ENCODE measurements around the gene TPD52L1. TPM values are rescaled to one million over a fixed set of nuclear protein-coding genes. Genes with fewer than 3 reads are reported as not detected.
A peak's percentile ranks its signal among the peaks of the same experiment; 100 is the strongest.

Gene TPD52L1
- total and polyA plus RNA-seq, 10 of the 15 experiments (the other 5 are each of a cell fraction or from before 2014, with no cell fraction given) = 0.03 to 2.6 (median 0.16) TPM; not detected in 3

- TF ChIP-seq CUX1 (IDR thresholded peaks at IDR 0.05; ENCODE audit: insufficient replicate concordance, low read depth, low read length) (no peak), ZNF622 (IDR thresholded peaks at IDR 0.05) (no peak), NFIC (IDR thresholded peaks at IDR 0.05; ENCODE audit: low read depth, low read length) (no peak)
Measured at GRCh38 chr6:125190667-125191066, 37.1 kb downstream of the TPD52L1 start (continued).

GRCh38 chr6:125191916-125192609, 38.5 kb downstream of the TPD52L1 start:
- in situ Hi-C loops (cut with MboI) (no loop called here), intact Hi-C loops (cut with micrococcal nuclease; ENCODE audit: unreplicated experiment) (loop anchor here (5.0 to 10.0 kb wide), 2 partner anchors 120 to 573 kb away; no protein-coding TSS in a partner anchor)
- no peaks in the 10 kb centered on the region for H3K36me3 ChIP-seq (ENCODE audit: control insufficient read depth in 2 of 2, insufficient read depth in 2 of 2, low read length in 1 of 2)
- ChIA-PET SMC1A (ENCODE audit: uncharacterized antibody, unreplicated experiment) (interaction anchor here (0.6 to 1.3 kb wide), 4 partner anchors 108 to 321 kb away, joined by 3 to 7 read pairs (median 3); no protein-coding TSS in a partner anchor), RAD21 (ENCODE audit: unreplicated experiment) (interaction anchor here (1.0 to 1.1 kb wide), 3 partner anchors 108 to 562 kb away, joined by 3 to 4 read pairs (median 3); no protein-coding TSS in a partner anchor), POLR2A (no interaction called here), CTCF (interaction anchor here (0.6 to 4.2 kb wide), 13 partner anchors 10 to 562 kb away, joined by 3 to 31 read pairs (median 3); partner anchors contain the start of gene TPD52L1)
- no peaks in the 10 kb centered on the region for H3K27me3 ChIP-seq (replicated peaks in 1 of 2; ENCODE audit: control insufficient read depth in 2 of 2, insufficient read depth in 2 of 2, low read length in 1 of 2)
- no peak overlapping the region for H3K4me3 ChIP-seq
- DNase-seq (ENCODE audit: low read depth, low spot score) = peak; percentile 7
- no peak overlapping the region for H3K9ac ChIP-seq (ENCODE audit: control insufficient read depth, insufficient read depth, low read length)
- no peak overlapping the region for H3K4me2 ChIP-seq (ENCODE audit: control insufficient read depth, insufficient read depth)
- H3K4me1 ChIP-seq (ENCODE audit: control insufficient read depth, insufficient read depth, low read length) = no peaks in the 10 kb centered on the region
- TF ChIP-seq CTCF (IDR thresholded peaks at IDR 0.05 in 2 of 3, conservative IDR thresholded peaks at IDR 0.05 in 1 of 3; ENCODE audit: control insufficient read depth in 2 of 3, extremely low read depth in 1 of 3, insufficient read depth in 1 of 3, low read depth in 3 of 3, low read length in 3 of 3) = peak; percentile 75 to 83 (median 75)
- TF ChIP-seq ZSCAN29 (IDR thresholded peaks at IDR 0.05) = peak; percentile 92
- peak; percentile 41; the same call in 1 of the 2 replicates for TF ChIP-seq RAD21 (IDR thresholded peaks at IDR 0.05; ENCODE audit: insufficient read depth, low read depth, low read length)
- peak; percentile 47; the same call in 1 of the 2 replicates for TF ChIP-seq SMC3 (IDR thresholded peaks at IDR 0.05; ENCODE audit: borderline replicate concordance, low read length)
- no peak for TF ChIP-seq GABPA (IDR thresholded peaks at IDR 0.05; ENCODE audit: low read depth)
- no peak for TF ChIP-seq BCL11A (IDR thresholded peaks at IDR 0.05; ENCODE audit: low read depth, low read length)
- no peak for TF ChIP-seq FOS (IDR thresholded peaks at IDR 0.05; ENCODE audit: borderline replicate concordance, extremely low read depth, insufficient read length)
- TF ChIP-seq CREB1 (IDR thresholded peaks at IDR 0.05; ENCODE audit: low read depth) = peak; percentile 38; the same call in 1 of the 2 replicates
- 0 out of 2 replicates have a peak, but pooled peaks have one; percentile 15 for TF ChIP-seq RUNX3 (IDR thresholded peaks at IDR 0.05; ENCODE audit: low read length)
- no peak for TF ChIP-seq IKZF1 (conservative IDR thresholded peaks at IDR 0.05)
- no peak overlapping the region for H3K27ac ChIP-seq (ENCODE audit: control insufficient read depth, insufficient read depth)
- peak; percentile 97 for ATAC-seq
- WGBS (ENCODE audit: insufficient coverage, insufficient replicate concordance, low lambda C conversion rate, missing lambda C conversion rate) = 20% methylated on average over 5 of the region's 5 CpGs
- H3K9me3 ChIP-seq (replicated peaks; ENCODE audit: control insufficient read depth, insufficient read depth, low read length) = no peaks in the 10 kb centered on the region
- no peaks in the 10 kb centered on the region for H4K20me1 ChIP-seq (ENCODE audit: control insufficient read depth, insufficient read depth)
- peak; percentile 95 for FAIRE-seq
- no peaks in the 10 kb centered on the region for H3K79me2 ChIP-seq (ENCODE audit: control insufficient read depth, insufficient read depth, low read length)
- H2AFZ ChIP-seq (ENCODE audit: control insufficient read depth, low read depth, low read length) = no peak overlapping the region
- no TSS peak for BruUV-seq (replicated peaks)

Measured in GM12878 (cell line).